HG03571 (cell line): ENCODE data around the gene TSC22D3.

Experiments
- ATAC-seq: cut with Tn5 transposase; IDR thresholded peaks from one replicate; pipeline ENCODE4 v1.9.1; 2021; ENCODE audit not compliant: unreplicated experiment

Gene TSC22D3

GRCh38 chrX:107760304-107761077, 15.1 kb downstream of the TSC22D3 start:
- ATAC-seq = no peak

- ATAC-seq = no peak
These were observed 17.3 kb downstream of the TSC22D3 start for GRCh38 chrX:107758231-107758766.

GRCh38 chrX:107755721-107756120, 19.9 kb downstream of the TSC22D3 start:
- no peak for ATAC-seq

GRCh38 chrX:107753187-107753586, 22.4 kb downstream of the TSC22D3 start:
- ATAC-seq = no peak

- no peak for ATAC-seq
These were observed 22.9 kb downstream of the TSC22D3 start for GRCh38 chrX:107752714-107753113.

- no peak for ATAC-seq
These were observed 23.5 kb downstream of the TSC22D3 start for GRCh38 chrX:107752043-107752442.

- no peak for ATAC-seq
These were observed 24.6 kb downstream of the TSC22D3 start for GRCh38 chrX:107750861-107751445.

GRCh38 chrX:107750263-107750662, 25.3 kb downstream of the TSC22D3 start:
- ATAC-seq = no peak

- no peak for ATAC-seq
These were observed 27.1 kb downstream of the TSC22D3 start for GRCh38 chrX:107748506-107748905.

GRCh38 chrX:107747596-107748161, 27.9 kb downstream of the TSC22D3 start:
- no peak for ATAC-seq

GRCh38 chrX:107744868-107745267, 30.7 kb downstream of the TSC22D3 start:
- ATAC-seq = no peak

GRCh38 chrX:107743995-107744394, 31.6 kb downstream of the TSC22D3 start:
- ATAC-seq = no peak

- no peak for ATAC-seq
These were observed 32.8 kb downstream of the TSC22D3 start for GRCh38 chrX:107742700-107743191.

- peak; percentile 28 for ATAC-seq
These were observed 34.2 kb downstream of the TSC22D3 start for GRCh38 chrX:107741404-107741790.

GRCh38 chrX:107739541-107739940, 36.0 kb downstream of the TSC22D3 start:
- no peak for ATAC-seq

- ATAC-seq = no peak
These were observed 36.8 kb downstream of the TSC22D3 start for GRCh38 chrX:107738768-107739167.

GRCh38 chrX:107738272-107738671, 37.3 kb downstream of the TSC22D3 start:
- no peak for ATAC-seq

- no peak for ATAC-seq
These were observed 38.6 kb downstream of the TSC22D3 start for GRCh38 chrX:107736781-107737531.

- no peak for ATAC-seq
These were observed 40.9 kb downstream of the TSC22D3 start for GRCh38 chrX:107734646-107735045.

- no peak for ATAC-seq
These were observed 41.9 kb downstream of the TSC22D3 start for GRCh38 chrX:107733686-107734085.

GRCh38 chrX:107731831-107732502, 43.6 kb downstream of the TSC22D3 start:
- no peak for ATAC-seq
